Endothelial cell (in vitro differentiated cells): ENCODE results near the gene OMP. TPM values are rescaled to one million over a fixed set of nuclear protein-coding genes. Genes with fewer than 3 reads are reported as not detected.

Source experiments
- DNase-seq: peaks from one replicate; pipeline ENCODE4 v3.0.0; 2021; ENCODE audit warnings: low spot score
- H3K27ac Mint-ChIP-seq: one replicate; pipeline ENCODE4 v1.8.0; 2021; ENCODE audit warnings: mixed read lengths, inconsistent platforms; ENCODE audit not compliant: unreplicated experiment
- H3K27me3 Mint-ChIP-seq: one replicate; pipeline ENCODE4 v1.8.0; 2021; ENCODE audit warnings: mild to moderate bottlenecking, moderate library complexity, mixed read lengths, inconsistent platforms; ENCODE audit not compliant: unreplicated experiment
- H3K36me3 Mint-ChIP-seq: one replicate; pipeline ENCODE4 v1.8.0; 2021; ENCODE audit warnings: mild to moderate bottlenecking, low read depth, mixed read lengths, inconsistent platforms; ENCODE audit not compliant: unreplicated experiment
- H3K4me1 Mint-ChIP-seq: one replicate; pipeline ENCODE4 v1.8.0; 2021; ENCODE audit warnings: mild to moderate bottlenecking, mixed read lengths, inconsistent platforms; ENCODE audit not compliant: unreplicated experiment
- H3K4me3 Mint-ChIP-seq: one replicate; pipeline ENCODE4 v1.8.0; 2021; ENCODE audit warnings: mild to moderate bottlenecking, mixed read lengths, inconsistent platforms; ENCODE audit not compliant: unreplicated experiment
- H3K9me3 Mint-ChIP-seq: one replicate; pipeline ENCODE4 v1.8.0; 2021; ENCODE audit warnings: mixed read lengths, inconsistent platforms; ENCODE audit not compliant: unreplicated experiment
- total RNA-seq: library from RNA; stranded (reverse); fragmentation: NEBNext Ultra II Directional; extraction: Animal tissue kit (Norgen Biotek cat#: 25700); gene quantifications from one replicate; pipeline ENCODE4 v1.2.1, GENCODE V29; 2021; ENCODE audit not compliant: unreplicated experiment
- TF ChIP-seq, protein P1 (sequence below): fragments of 200-600 bp; sonication (generic); IDR thresholded peaks from one replicate; pipeline ENCODE4 v1.5.0; 2021; ENCODE audit warnings: antibody characterized with exemption; ENCODE audit not compliant: unreplicated experiment

The OMP gene
- total RNA-seq, 1 donor from 2014 or later, result not detected

DNA sequence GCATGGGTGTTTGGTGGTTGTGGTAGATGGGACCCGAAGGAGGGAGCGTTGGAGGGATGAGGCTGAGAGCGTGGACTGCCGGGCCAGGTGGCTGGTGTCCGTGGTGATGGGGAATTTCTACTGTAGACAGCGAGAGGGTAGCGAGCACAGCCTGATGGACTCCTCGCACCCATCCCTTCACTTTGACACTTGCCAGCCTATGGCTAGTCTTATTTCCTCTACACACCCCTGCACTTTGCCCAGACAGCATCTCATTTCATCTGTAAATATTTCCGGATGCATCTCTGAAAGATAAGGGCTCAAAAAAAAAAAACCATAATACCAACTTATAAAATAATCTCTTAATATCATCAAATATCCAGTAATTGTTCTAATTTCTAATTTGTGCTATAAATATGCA lies 5.8 kb downstream of the OMP start:
- no peak for DNase-seq
- Mint-ChIP-seq H3K27ac (no peak overlapping the region), H3K4me3 (peak overlapping the region; percentile 37), H3K36me3 (peaks cover 19% of the 10 kb centered on the region), H3K4me1 (peaks cover 12% of the 10 kb centered on the region), H3K27me3 (peaks cover 16% of the 10 kb centered on the region), H3K9me3 (no peaks in the 10 kb centered on the region)
- TF ChIP-seq, protein P1, sequence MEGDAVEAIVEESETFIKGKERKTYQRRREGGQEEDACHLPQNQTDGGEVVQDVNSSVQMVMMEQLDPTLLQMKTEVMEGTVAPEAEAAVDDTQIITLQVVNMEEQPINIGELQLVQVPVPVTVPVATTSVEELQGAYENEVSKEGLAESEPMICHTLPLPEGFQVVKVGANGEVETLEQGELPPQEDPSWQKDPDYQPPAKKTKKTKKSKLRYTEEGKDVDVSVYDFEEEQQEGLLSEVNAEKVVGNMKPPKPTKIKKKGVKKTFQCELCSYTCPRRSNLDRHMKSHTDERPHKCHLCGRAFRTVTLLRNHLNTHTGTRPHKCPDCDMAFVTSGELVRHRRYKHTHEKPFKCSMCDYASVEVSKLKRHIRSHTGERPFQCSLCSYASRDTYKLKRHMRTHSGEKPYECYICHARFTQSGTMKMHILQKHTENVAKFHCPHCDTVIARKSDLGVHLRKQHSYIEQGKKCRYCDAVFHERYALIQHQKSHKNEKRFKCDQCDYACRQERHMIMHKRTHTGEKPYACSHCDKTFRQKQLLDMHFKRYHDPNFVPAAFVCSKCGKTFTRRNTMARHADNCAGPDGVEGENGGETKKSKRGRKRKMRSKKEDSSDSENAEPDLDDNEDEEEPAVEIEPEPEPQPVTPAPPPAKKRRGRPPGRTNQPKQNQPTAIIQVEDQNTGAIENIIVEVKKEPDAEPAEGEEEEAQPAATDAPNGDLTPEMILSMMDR, result no peak

DNA sequence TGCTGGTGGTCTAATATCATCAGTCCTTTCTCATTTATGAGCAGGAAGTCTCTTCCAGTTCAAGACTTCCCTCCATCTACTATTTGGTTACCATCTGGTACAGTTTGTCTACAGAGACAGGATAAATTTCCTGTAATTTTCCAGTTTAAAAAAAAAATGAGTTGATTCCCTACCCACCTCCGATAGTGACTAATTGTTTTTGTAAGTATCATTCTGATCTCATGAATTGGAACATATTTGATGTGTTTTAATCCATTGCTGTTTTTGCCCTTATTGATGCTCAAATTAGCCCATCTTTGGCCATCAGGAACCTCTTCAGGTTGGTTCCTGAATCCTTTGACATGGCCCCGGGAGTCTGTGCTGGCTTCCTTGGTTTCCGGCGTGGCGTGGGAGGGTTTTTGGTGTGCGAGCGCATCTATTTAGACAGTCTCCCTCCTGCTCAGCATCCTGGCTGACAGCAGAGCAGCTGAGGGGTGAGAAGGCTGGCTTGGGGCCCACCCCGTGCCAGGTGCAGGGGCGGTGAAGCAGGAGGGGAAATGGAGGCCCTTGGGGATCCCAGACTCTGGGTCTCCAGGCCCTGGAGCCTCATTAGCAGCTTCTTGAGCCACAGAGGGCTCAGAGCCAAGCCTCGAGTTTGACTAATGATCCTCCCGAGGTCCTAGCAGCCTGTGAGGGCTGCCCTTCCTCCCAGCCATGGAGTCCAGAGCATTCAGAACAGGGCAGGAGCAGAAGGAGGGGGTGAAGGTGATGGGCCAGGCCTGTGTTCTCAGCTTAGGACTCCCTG lies 6.8 kb downstream of the OMP start:
- TF ChIP-seq, protein P1, result no peak
- H3K36me3 Mint-ChIP-seq, result peaks cover 10% of the 10 kb centered on the region
- H3K27ac Mint-ChIP-seq, result no peak overlapping the region
- H3K9me3 Mint-ChIP-seq, result no peaks in the 10 kb centered on the region
- H3K4me1 Mint-ChIP-seq, result peaks cover 13% of the 10 kb centered on the region
- H3K4me3 Mint-ChIP-seq, result no peak overlapping the region
- H3K27me3 Mint-ChIP-seq, result peaks cover 8% of the 10 kb centered on the region
- DNase-seq, result no peak

DNA sequence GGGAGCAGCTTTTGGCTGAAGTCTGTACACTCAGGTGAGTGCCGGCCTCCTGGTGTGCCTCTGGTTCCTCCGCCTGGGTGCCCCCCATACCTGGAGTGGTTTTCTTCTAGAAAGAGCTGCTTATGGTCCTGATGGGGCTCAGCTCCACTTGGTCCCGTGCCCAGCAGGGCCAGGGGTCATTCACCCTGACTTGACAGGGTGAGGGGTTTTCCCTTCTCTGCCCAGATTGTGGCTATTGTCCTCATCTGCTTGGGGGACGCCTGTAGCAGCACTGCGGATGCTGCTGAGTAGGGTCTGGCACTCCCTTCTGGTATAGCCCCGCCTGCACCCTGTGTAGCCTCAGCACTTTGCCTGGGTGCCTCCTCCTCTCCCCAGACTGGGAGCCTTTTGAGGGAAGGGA lies 8.2 kb downstream of the OMP start:
- no peak overlapping the region for H3K4me3 Mint-ChIP-seq
- H3K4me1 Mint-ChIP-seq, result peaks cover 13% of the 10 kb centered on the region
- no peaks in the 10 kb centered on the region for H3K9me3 Mint-ChIP-seq
- peaks cover 11% of the 10 kb centered on the region for H3K27me3 Mint-ChIP-seq
- TF ChIP-seq, protein P1, result no peak
- H3K27ac Mint-ChIP-seq, result no peak overlapping the region
- no peak for DNase-seq
- peaks cover 10% of the 10 kb centered on the region for H3K36me3 Mint-ChIP-seq

DNA sequence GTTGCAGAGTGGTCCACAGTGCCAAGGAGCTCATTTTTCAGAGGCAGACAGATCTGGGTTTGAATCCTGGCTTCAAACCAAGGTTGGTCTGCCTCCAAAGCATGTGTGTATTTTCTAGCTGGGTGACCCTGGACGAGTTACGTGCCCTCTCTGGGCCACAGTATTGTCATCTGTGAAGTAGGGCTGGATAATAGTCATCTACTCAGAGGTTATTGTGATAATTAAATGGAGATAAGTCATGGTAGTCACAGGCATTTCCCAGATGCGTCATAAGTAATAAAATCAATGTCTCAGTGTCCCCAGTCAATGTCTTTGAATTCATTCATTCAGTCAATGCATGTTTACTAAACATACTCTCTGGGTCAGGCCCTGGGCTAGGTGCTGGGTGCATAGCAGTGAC lies 8.6 kb downstream of the OMP start:
- H3K9me3 Mint-ChIP-seq, result no peaks in the 10 kb centered on the region
- DNase-seq, result no peak
- no peak overlapping the region for H3K27ac Mint-ChIP-seq
- peaks cover 10% of the 10 kb centered on the region for H3K36me3 Mint-ChIP-seq
- H3K4me1 Mint-ChIP-seq, result peaks cover 13% of the 10 kb centered on the region
- H3K27me3 Mint-ChIP-seq, result peaks cover 11% of the 10 kb centered on the region
- no peak overlapping the region for H3K4me3 Mint-ChIP-seq
- TF ChIP-seq, protein P1, result no peak

DNA sequence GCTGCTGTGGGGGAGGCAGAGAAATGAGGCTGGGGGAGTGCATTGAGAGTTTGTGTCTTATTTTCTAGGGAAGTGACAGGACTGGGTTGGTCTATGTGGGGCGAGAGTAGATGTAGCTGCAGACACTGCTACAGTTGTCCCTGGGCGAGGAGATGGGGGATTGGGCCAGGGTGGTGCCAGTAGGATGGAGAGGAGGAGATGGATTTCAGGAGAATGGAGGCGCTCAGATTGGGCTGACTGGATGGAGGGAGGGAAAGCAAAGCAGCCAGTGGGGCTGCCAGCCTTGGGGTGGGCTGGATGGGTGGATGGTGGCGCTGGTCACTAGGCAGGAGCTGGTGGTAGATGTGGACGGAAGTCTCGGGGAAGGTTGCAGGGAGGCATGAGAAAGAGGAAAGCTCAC lies 9.3 kb downstream of the OMP start:
- peaks cover 10% of the 10 kb centered on the region for H3K36me3 Mint-ChIP-seq
- no peak for DNase-seq
- peaks cover 13% of the 10 kb centered on the region for H3K4me1 Mint-ChIP-seq
- H3K9me3 Mint-ChIP-seq, result no peaks in the 10 kb centered on the region
- H3K27ac Mint-ChIP-seq, result peak overlapping the region; percentile 70
- peak overlapping the region; percentile 65 for H3K4me3 Mint-ChIP-seq
- H3K27me3 Mint-ChIP-seq, result peaks cover 11% of the 10 kb centered on the region
- TF ChIP-seq, protein P1, result no peak
